ENCODE data around the gene M6PR. TPM values are rescaled to one million over a fixed set of nuclear protein-coding genes. Genes with fewer than 3 reads are reported as not detected.
"Not testable (repeated sequence)": the region's sequence is repeated elsewhere in the genome, so short reads cannot be mapped to it uniquely, and the experiment has no call there.

Gene M6PR
- total and polyA plus RNA-seq, 9 donors: 44.9 to 150 (median 101) TPM

- H3K27ac ChIP-seq: peak overlapping the region in 1 of 2 donors; percentile 95
- intact Hi-C loops (cut with DNase I): no loop called here
Measured at GRCh38 chr12:8914716-8915526, 34.5 kb downstream of the M6PR start.

GRCh38 chr12:8914033-8914715 lies 35.3 kb downstream of the M6PR start, which contains the start of gene PHC1:
Gene PHC1 (plus strand): TSS chr12:8914509. CDS start chr12:8917678, 3,169 bp downstream.
- peak in 2 of 3 donors; percentile 51 to 55 for TF ChIP-seq CTCF (IDR thresholded peaks at IDR 0.05)
- peak; percentile 22 for TF ChIP-seq POLR2A (IDR thresholded peaks at IDR 0.05)
- intact Hi-C loops (cut with DNase I); H3K36me3 ChIP-seq; H3K4me1 ChIP-seq (ENCODE audit: insufficient read depth); H3K27me3 ChIP-seq; H3K9me3 ChIP-seq: not testable (repeated sequence)
- Histone ChIP-seq H3K27ac (peak within 1 kb of the TSS; percentile 80 to 95), H3K4me3 (peak within 1 kb of the TSS; percentile 68)
- 0% methylated on average over 17 to 34 of the region's 57 CpGs for WGBS, 3 donors
- peak; percentile 83 to 89 (median 85) for DNase-seq

More at GRCh38 chr12:8914716-8915526, 34.5 kb downstream of the M6PR start:
- Histone ChIP-seq H3K4me1 (ENCODE audit: insufficient read depth) (peaks cover 8% of the 10 kb centered on the region), H3K4me3 (peak overlapping the region; percentile 68), H3K27me3 (no peaks in the 10 kb centered on the region), H3K9me3 (no peaks in the 10 kb centered on the region), H3K36me3 (no peaks in the 10 kb centered on the region)
- TF ChIP-seq CTCF (IDR thresholded peaks at IDR 0.05) (no peak), POLR2A (IDR thresholded peaks at IDR 0.05) (no peak), EP300 (IDR thresholded peaks at IDR 0.05) (no peak)
- 0 to 1% (median 1%) methylated on average over 25 to 32 of the region's 35 CpGs for WGBS, 3 donors
- DNase-seq: peak; percentile 34 to 61 (median 49)

GRCh38 chr12:8913702-8914032 lies 35.8 kb downstream of the M6PR start:
- Histone ChIP-seq H3K9me3 (no peaks in the 10 kb centered on the region), H3K27me3 (no peaks in the 10 kb centered on the region), H3K27ac (peak overlapping the region; percentile 80 to 95), H3K4me1 (ENCODE audit: insufficient read depth) (peaks cover 8% of the 10 kb centered on the region), H3K4me3 (peak overlapping the region; percentile 68), H3K36me3 (no peaks in the 10 kb centered on the region)
- intact Hi-C loops (cut with DNase I): no loop called here
- no peak for TF ChIP-seq CTCF (IDR thresholded peaks at IDR 0.05)
- no peak for TF ChIP-seq EP300 (IDR thresholded peaks at IDR 0.05)
- no peak for TF ChIP-seq POLR2A (IDR thresholded peaks at IDR 0.05)
- DNase-seq: no peak
- WGBS, 3 donors: 6 to 8% (median 7%) methylated on average over 6 of the region's 6 CpGs

GRCh38 chr12:8912914-8913313 lies 36.5 kb downstream of the M6PR start:
- 34 to 38% (median 37%) methylated on average over 9 of the region's 9 CpGs for WGBS, 3 donors
- Histone ChIP-seq H3K4me1 (ENCODE audit: insufficient read depth) (peaks cover 8% of the 10 kb centered on the region), H3K36me3 (no peaks in the 10 kb centered on the region), H3K4me3 (no peak overlapping the region), H3K27ac (peak overlapping the region in 1 of 2 donors; percentile 95), H3K27me3 (no peaks in the 10 kb centered on the region), H3K9me3 (no peaks in the 10 kb centered on the region)
- TF ChIP-seq EP300 (IDR thresholded peaks at IDR 0.05) (no peak), CTCF (IDR thresholded peaks at IDR 0.05) (no peak), POLR2A (IDR thresholded peaks at IDR 0.05) (no peak)
- no peak for DNase-seq
- intact Hi-C loops (cut with DNase I): no loop called here

Data from ovary (tissue), 9 donors.